RWPE2 (cell line): ENCODE measurements around the gene PDE8A.

ENCODE experiments used
- ATAC-seq: fragments of 200-7000 bp; cut with Tn5 transposase; 3 replicates; pipeline ENCODE4 v1.9.1; 2021; ENCODE audit warnings: low read depth
- DNase-seq: peaks from one replicate; pipeline ENCODE4 v3.0.0-alpha.2; 2020; ENCODE audit warnings: low spot score
- H3K27ac ChIP-seq: fragments of 450-650 bp; 2 replicates; pipeline ENCODE4 v1.5.1; 2017; ENCODE audit warnings: mild to moderate bottlenecking; ENCODE audit not compliant: poor library complexity, severe bottlenecking
- H3K27me3 ChIP-seq: fragments of 250-450 bp; sonication (Bioruptor Pico); 2 replicates; pipeline ENCODE4 v1.5.1; 2021; ENCODE audit warnings: mild to moderate bottlenecking, moderate library complexity; ENCODE audit not compliant: insufficient read depth, poor library complexity, severe bottlenecking
- H3K36me3 ChIP-seq: fragments of 250-450 bp; sonication (Bioruptor Pico); 2 replicates; pipeline ENCODE4 v1.5.1; 2020; ENCODE audit warnings: low read depth, mild to moderate bottlenecking, moderate library complexity
- H3K4me1 ChIP-seq: fragments of 250-450 bp; sonication (Bioruptor Pico); 2 replicates; pipeline ENCODE4 v1.5.1; 2021; ENCODE audit warnings: mild to moderate bottlenecking, moderate library complexity; ENCODE audit not compliant: insufficient read depth, poor library complexity, severe bottlenecking
- H3K4me3 ChIP-seq: fragments of 250-450 bp; sonication (Bioruptor Pico); 2 replicates; pipeline ENCODE4 v1.5.1; 2021; ENCODE audit warnings: mild to moderate bottlenecking, moderate library complexity; ENCODE audit not compliant: severe bottlenecking
- H3K9me3 ChIP-seq: fragments of 250-450 bp; sonication (Bioruptor Pico); 2 replicates; pipeline ENCODE4 v1.5.1; 2021; ENCODE audit warnings: mild to moderate bottlenecking, moderate library complexity; ENCODE audit not compliant: severe bottlenecking
- TF ChIP-seq, protein P1 (sequence below): fragments of 450-650 bp; IDR thresholded peaks from one replicate; pipeline ENCODE4 v1.5.1; 2017; ENCODE audit warnings: mild to moderate bottlenecking, moderate library complexity; ENCODE audit not compliant: poor library complexity, severe bottlenecking

Gene PDE8A

GRCh38 chr15:85064710-85065109, 83.1 kb downstream of the PDE8A start:
- Histone ChIP-seq H3K9me3 (peaks cover 2% of the 10 kb centered on the region), H3K36me3 (peaks cover 12% of the 10 kb centered on the region; the same call in 1 of the 2 replicates), H3K27ac (no peak overlapping the region), H3K27me3 (no peaks in the 10 kb centered on the region), H3K4me1 (no peaks in the 10 kb centered on the region), H3K4me3 (no peak overlapping the region)
- no peak for DNase-seq
- TF ChIP-seq, protein P1, sequence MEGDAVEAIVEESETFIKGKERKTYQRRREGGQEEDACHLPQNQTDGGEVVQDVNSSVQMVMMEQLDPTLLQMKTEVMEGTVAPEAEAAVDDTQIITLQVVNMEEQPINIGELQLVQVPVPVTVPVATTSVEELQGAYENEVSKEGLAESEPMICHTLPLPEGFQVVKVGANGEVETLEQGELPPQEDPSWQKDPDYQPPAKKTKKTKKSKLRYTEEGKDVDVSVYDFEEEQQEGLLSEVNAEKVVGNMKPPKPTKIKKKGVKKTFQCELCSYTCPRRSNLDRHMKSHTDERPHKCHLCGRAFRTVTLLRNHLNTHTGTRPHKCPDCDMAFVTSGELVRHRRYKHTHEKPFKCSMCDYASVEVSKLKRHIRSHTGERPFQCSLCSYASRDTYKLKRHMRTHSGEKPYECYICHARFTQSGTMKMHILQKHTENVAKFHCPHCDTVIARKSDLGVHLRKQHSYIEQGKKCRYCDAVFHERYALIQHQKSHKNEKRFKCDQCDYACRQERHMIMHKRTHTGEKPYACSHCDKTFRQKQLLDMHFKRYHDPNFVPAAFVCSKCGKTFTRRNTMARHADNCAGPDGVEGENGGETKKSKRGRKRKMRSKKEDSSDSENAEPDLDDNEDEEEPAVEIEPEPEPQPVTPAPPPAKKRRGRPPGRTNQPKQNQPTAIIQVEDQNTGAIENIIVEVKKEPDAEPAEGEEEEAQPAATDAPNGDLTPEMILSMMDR = no peak
- ATAC-seq = no peak

DNA sequence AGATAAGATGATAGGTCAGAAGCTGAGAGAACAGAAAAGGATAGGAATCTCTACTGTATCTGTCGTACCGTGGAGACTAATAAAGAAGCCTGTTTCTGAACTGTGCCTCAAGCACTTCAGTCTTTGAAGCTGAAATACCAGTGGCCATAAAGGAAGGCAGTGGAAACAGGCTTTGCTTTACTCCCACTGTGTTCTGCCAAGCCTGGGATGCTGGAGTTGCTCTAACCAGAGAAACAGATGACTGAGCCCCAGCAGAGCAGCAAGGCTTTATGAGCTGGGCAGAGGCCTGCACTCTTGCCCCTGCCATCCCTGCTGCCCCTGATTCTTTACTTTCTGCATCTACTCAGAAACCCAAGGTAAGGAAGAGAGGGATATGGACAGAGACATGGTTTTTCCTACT, 89.4 kb downstream of the PDE8A start:
- H3K4me3 ChIP-seq = no peak overlapping the region
- no peak overlapping the region for H3K27ac ChIP-seq
- no peak for DNase-seq
- no peaks in the 10 kb centered on the region for H3K4me1 ChIP-seq
- H3K9me3 ChIP-seq = no peaks in the 10 kb centered on the region
- no peaks in the 10 kb centered on the region for H3K27me3 ChIP-seq
- peaks cover 15% of the 10 kb centered on the region for H3K36me3 ChIP-seq
- ATAC-seq = no peak
- TF ChIP-seq, protein P1 = no peak

DNA sequence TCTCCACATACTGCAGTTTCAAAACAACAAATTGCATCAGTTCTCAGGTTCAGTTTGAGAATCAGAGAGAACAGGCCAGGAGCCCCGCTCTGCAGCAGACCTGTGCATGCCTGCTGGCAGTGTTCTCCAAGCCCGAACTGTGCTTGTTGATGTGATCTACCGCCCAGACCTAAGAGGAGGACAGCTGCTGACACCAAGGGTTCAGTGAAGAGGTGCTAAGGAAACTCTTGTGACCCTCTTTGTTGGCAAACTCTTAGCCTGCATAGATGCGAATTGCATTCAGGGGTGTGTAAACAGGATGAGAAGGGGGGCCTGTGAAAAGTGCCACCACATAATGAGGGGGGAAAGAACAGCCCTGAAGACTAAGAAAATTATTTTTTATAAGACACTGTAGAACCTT, 89.8 kb downstream of the PDE8A start:
- H3K9me3 ChIP-seq = no peaks in the 10 kb centered on the region
- H3K4me1 ChIP-seq = no peaks in the 10 kb centered on the region
- no peak overlapping the region for H3K27ac ChIP-seq
- TF ChIP-seq, protein P1 = no peak
- peaks cover 16% of the 10 kb centered on the region for H3K36me3 ChIP-seq
- no peaks in the 10 kb centered on the region for H3K27me3 ChIP-seq
- H3K4me3 ChIP-seq = no peak overlapping the region
- DNase-seq (no peak), ATAC-seq (no peak)

- ATAC-seq = no peak
- no peaks in the 10 kb centered on the region for H3K27me3 ChIP-seq
- no peak overlapping the region for H3K4me3 ChIP-seq
- DNase-seq = no peak
- H3K27ac ChIP-seq = no peak overlapping the region
- TF ChIP-seq, protein P1 = no peak
- H3K36me3 ChIP-seq = peaks cover 15% of the 10 kb centered on the region
- no peaks in the 10 kb centered on the region for H3K4me1 ChIP-seq
- H3K9me3 ChIP-seq = no peaks in the 10 kb centered on the region
Measured at GRCh38 chr15:85072917-85073316, 91.3 kb downstream of the PDE8A start.

DNA sequence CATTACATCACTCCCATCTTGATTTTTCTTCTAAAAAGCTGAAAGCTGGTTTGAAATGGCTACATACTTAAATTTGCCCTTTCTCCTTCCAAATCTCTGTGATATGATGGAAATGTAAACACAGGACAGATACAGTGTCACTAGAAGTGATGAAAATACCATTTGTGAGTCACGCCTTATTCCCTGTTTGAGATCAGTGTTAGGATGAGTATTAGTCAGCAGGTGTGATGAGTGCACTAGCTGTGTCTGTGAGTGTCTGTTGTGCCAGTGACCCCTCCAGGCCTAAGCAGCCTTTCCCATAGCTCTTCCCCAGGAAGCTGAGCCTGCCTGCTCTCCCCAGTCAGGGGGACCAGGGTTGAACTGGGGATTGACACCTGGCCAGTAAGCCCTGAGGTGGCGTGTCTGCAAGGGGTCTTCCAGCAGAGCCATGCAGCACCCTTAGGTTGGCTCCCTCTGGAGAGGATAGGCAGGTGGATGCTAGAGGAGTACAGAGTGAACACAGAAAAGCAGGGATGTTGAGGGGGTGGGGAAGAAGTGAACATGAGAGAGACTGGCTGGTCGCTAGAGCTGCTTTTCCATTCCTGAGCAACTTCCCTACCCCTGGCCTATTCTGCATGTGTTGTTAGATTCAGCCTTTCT, 92.0 kb downstream of the PDE8A start:
- Histone ChIP-seq H3K4me1 (no peaks in the 10 kb centered on the region), H3K27ac (no peak overlapping the region)
- peak; percentile 71 for ATAC-seq

More for the DNA sequence above, 92.0 kb downstream of the PDE8A start:
- peaks cover 15% of the 10 kb centered on the region for H3K36me3 ChIP-seq
- no peak overlapping the region for H3K4me3 ChIP-seq
- H3K9me3 ChIP-seq = no peaks in the 10 kb centered on the region
- DNase-seq = no peak
- TF ChIP-seq, protein P1 = no peak
- H3K27me3 ChIP-seq = no peaks in the 10 kb centered on the region
